Choroid plexus epithelial cell (primary cell): ENCODE data around the gene RAD51B.
A peak's percentile ranks its signal among the peaks of the same experiment; 100 is the strongest.

Source experiments
- DNase-seq: peaks from one replicate; pipeline ENCODE4 v3.0.0-alpha.2; 2010; ENCODE audit warnings: low read depth
- H3K4me3 ChIP-seq: 2 replicates; pipeline ENCODE4 v1.5.1; 2011; ENCODE audit warnings: low read depth, mild to moderate bottlenecking, control low read depth, low read length, moderate library complexity
- TF ChIP-seq, protein P1 (sequence below): conservative IDR thresholded peaks from 2 replicates; pipeline ENCODE4 v1.5.1; 2011; ENCODE audit warnings: low read depth, mild to moderate bottlenecking, control low read depth, inconsistent platforms, low read length, moderate library complexity

The RAD51B gene

DNA sequence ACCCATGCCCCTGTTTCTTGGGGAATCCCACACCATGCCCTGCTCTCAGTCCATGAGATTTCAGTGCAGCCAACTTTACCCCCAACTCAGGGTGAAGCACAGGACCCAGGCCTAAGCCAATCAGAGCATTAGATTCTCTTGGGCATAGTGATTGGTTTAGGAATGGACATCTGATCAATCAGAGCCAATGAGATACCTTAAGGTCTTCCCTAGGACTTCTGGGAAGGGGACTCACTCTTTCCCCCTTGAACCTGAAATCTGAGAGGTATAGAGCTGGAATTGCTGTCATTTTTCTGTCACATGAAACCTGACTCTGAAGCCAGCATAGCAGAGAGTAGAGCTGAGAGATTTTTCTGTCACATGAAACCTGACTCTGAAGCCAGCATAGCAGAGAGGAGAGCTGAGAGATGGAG is 846.2 kb downstream of the RAD51B start:
- TF ChIP-seq, protein P1, sequence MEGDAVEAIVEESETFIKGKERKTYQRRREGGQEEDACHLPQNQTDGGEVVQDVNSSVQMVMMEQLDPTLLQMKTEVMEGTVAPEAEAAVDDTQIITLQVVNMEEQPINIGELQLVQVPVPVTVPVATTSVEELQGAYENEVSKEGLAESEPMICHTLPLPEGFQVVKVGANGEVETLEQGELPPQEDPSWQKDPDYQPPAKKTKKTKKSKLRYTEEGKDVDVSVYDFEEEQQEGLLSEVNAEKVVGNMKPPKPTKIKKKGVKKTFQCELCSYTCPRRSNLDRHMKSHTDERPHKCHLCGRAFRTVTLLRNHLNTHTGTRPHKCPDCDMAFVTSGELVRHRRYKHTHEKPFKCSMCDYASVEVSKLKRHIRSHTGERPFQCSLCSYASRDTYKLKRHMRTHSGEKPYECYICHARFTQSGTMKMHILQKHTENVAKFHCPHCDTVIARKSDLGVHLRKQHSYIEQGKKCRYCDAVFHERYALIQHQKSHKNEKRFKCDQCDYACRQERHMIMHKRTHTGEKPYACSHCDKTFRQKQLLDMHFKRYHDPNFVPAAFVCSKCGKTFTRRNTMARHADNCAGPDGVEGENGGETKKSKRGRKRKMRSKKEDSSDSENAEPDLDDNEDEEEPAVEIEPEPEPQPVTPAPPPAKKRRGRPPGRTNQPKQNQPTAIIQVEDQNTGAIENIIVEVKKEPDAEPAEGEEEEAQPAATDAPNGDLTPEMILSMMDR: no peak
- H3K4me3 ChIP-seq: no peak overlapping the region
- no peak for DNase-seq

DNA sequence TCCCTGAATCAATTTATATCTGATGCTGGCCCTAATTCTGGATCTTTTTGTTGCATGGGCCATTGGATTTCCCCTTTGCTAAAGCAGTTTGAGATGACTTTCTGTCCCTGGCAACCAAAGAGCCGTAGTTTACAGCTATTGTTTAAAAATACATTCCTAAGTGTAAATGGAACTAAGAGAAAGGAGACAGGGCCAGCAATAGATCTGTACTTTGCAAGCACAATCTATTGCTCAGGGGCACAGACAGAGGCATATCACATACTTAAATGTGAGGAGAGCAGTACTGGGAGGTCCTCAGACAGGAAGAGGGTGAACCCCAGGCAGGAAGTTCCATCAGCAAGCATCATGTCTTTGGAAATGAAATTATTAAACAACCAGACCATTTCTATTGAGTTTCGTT is 846.7 kb downstream of the RAD51B start:
- DNase-seq: peak; percentile 29
- no peak overlapping the region for H3K4me3 ChIP-seq
- TF ChIP-seq, protein P1: no peak

DNA sequence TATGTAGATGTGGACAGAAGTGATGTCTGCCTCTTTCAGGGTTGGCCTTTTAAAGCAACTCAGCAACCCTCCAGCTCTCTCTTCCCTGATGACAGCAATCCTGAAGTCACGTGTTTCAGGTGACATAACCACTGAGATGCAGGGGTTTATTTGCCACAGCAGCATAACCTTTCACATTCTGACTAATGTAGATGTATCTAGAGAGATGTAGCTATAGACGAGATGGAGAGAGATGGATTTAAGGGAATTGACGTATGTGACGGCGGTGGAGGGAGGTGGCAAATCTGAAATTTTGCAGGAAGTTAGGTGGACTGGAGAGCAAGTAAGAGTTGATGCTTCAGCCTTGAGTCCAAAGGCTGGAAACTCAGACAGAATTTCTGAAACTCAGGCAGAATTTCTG is 847.3 kb downstream of the RAD51B start:
- DNase-seq: no peak
- TF ChIP-seq, protein P1: no peak
- no peak overlapping the region for H3K4me3 ChIP-seq

DNA sequence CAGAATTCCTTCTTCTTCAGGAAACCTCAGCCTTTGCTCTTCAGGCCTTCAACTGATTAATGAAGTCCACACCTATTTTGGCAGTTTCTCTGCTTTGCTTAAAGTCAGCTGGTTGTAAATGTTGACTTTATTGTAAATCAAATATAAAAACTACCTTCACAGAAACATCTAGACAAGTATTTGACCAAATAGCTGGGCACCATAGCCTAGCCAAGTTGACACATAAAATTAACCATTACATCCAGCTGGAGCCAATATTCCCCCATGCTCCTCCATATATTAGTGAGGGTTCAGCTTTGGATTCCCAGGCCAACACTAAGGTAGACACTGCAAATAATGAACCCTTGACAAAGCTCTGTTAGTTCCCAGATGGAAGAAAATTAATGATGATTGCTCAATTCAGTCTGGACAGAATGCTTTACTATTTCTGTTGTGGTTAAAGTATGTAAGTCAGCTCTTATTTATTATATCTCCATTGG is 847.8 kb downstream of the RAD51B start:
- TF ChIP-seq, protein P1: no peak
- no peak overlapping the region for H3K4me3 ChIP-seq
- peak; percentile 39 for DNase-seq

DNA sequence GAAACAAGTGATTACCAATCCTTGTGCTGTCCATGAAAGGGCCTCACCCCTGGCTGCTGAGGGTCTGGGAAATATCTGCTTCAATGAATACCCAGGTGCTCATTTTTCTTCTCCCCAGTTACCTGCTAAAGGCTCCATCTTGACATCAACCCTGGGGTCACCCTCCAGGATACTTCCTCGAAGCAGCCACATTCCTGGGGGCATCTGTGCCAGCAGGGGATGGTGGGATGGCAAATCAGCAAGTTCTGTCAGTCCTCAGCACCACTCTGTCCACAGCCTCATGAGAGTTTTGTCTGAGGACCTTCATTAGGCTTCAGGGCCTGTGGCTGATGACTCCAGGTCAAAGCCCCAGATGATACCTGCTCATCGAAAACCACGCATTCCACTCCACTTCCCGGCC is 848.4 kb downstream of the RAD51B start:
- no peak for DNase-seq
- no peak overlapping the region for H3K4me3 ChIP-seq
- TF ChIP-seq, protein P1: no peak

DNA sequence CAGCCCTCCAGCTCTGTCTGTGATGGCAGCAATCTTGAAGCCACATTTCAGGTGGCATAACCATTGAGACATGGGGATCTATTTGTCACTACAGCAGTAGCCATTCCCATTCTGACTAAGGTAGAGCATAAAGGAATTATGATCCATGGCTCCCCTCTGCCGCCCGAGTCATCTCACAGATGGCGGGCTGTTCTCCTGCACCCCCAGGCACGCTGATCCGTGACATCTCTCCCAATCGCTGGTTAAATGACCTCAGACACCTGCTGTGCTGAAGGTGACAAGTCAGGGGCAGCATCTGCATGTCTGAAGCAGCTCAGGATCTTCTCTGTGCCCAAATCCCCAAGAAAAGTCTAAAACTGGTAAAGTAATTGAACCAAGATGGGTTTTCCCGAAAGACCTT is 849.0 kb downstream of the RAD51B start:
- TF ChIP-seq, protein P1: no peak
- DNase-seq: no peak
- H3K4me3 ChIP-seq: no peak overlapping the region

DNA sequence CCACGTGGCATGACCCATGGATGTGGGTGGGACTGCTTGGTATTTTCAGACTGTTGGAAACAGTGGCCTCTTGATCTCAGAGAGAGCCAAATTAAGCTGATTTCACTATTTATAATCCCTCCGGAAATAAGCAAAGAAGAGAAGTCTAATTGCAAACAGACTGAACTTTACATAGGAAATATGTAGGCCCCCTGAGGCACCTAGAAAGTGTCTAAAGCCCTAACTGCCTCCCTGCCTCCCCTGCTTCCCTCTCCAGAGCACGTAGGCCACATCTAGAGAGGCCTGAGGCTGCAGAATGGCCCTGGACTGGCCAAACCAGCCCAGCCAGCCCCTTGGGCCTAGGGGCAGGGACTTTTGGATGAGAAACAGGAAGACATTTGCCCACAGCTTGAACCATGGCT is 849.5 kb downstream of the RAD51B start:
- DNase-seq: no peak
- TF ChIP-seq, protein P1: no peak

More for the DNA sequence above, 849.5 kb downstream of the RAD51B start:
- no peak overlapping the region for H3K4me3 ChIP-seq
